Hematopoietic multipotent progenitor cell treated with erythropoietin and hydrocortisone succinate and interleukin-3 and kit ligand, for 6 days (in vitro differentiated cells): ENCODE data around the gene KCTD3.

ENCODE experiments used
- DNase-seq: peaks from one replicate; pipeline ENCODE4 v3.0.0-alpha.2; 2015

Gene KCTD3

DNA sequence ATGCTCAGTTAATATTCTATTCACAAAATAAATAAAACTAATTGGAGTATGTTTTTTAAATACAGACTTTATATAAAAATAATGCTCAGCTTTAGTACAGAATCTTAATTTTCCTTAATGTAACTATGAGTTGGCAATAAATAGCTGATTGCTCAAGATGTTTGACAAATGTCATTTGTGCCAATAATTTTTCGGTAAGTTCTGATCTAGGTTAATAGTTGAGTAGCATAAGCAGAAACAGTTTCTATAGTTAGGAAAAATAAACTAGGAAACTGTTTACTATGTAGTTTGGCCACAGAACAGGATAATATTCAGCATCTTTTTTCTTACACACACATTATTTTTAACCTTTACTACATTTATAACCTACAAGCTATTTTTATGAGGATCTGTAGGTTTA lies 40.3 kb downstream of the KCTD3 start:
- no peak for DNase-seq

DNA sequence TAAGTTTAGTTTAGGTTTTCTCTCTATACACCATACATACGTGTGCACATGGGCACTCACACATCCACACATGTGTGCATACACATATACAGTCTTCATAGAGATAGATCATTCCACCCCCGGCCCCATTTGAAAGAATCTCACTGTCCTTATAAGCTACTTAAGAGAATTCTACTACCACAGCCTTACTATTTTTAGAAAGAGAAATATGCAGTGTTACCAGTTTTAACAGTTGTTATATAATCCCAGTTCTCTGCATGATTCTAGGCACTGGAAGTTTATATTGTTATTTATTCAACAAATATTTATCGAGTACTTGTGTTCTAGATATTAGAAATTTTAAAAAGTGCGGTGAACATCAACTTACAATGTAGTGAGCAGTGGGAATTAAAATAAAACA lies 41.5 kb downstream of the KCTD3 start:
- no peak for DNase-seq

GRCh38 chr1:215612391-215612790 lies 45.3 kb downstream of the KCTD3 start:
- DNase-seq = no peak

DNA sequence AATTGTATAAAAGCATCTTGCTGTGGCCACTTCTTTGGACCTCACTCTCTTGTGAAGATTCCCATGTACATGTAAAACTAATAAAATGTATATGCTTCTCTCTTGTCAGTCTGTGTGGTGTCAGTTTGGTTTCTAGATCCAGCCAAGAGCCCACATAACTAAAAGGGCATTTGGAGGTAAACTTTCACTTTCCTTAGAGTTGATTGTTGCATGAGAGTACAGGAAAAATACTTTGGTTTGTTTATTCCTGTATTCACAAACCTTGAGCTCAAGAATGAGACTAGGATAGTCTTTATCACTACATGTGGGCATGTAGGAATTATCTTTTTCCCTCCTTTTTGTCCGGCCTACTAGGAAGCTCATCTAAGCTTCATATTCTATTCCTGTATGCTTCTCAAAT lies 50.9 kb downstream of the KCTD3 start:
- DNase-seq = no peak

- DNase-seq = no peak
Measured at GRCh38 chr1:215623162-215623561, 56.1 kb downstream of the KCTD3 start.

DNA sequence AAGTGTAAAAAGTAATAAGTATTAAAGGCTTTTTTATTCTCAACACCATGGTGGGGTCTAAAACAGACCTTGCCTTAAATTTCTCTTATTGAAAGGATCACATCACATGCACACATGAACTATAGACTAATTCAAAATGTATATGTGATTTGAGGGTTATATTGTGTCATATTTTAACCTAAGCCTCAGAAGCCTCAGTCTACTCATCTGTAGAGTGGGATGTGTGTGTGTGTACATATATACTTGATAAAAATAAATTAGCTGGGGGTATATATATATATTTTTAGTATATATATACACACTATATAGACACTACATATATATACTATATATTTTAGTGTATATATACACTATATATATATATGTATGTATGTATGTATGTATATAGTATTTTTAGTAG lies 58.8 kb downstream of the KCTD3 start:
- no peak for DNase-seq

- DNase-seq = no peak
Measured at GRCh38 chr1:215631040-215631439, 63.9 kb downstream of the KCTD3 start.

- DNase-seq = no peak
Measured at GRCh38 chr1:215631489-215631888, 64.4 kb downstream of the KCTD3 start.

DNA sequence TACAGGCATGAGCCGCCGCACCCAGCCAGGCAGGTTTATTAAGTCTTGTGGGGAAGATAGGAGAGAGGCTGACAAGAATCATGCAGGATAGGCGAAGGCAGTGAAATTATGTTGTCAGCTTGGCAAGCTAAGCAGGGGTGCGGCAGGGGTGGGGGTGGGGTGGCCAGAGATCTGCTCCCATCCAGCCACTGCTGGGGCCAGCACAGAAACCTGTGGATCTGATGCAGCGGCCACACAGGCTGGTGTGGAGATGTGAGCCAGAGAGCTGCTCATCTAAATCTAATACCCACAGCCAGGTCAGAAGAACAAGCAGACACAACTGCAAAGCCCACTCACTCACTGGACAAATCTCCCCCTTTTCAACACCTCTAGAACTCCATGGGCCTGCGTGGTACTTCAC lies 68.7 kb downstream of the KCTD3 start:
- DNase-seq = no peak

DNA sequence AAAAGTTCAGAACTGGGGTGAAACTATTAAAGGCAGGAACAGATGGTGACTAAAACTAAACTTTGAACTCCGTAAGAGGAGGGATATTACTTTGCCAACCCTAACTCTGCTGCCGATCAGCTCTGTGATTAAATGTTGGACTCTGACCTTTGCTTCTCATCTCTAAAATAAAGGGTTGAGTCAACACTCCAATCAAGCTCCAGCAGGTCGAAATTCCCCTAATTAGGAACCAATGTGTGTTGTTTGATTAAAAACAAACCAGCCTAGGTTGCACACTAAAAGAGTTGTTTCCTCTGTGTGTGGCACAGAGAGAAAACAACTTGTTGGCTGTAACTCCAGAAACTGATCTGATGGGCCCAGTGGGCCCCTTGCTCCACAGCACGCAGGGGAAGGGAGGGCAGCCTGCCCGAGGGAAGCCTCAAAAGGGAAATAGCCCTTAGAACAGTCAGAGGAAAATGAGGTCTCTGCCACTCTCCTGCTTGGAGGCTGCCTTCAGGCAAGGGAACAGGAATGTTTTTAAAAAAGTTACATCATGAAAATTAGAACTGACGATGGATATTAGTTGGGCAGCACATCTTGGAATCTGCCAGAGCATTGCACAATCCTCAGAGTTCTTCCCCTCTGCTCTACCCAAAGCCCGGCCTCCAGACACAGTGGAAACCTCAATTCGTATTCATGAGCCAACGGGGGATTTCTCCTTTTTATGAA lies 69.3 kb downstream of the KCTD3 start:
- DNase-seq = no peak

DNA sequence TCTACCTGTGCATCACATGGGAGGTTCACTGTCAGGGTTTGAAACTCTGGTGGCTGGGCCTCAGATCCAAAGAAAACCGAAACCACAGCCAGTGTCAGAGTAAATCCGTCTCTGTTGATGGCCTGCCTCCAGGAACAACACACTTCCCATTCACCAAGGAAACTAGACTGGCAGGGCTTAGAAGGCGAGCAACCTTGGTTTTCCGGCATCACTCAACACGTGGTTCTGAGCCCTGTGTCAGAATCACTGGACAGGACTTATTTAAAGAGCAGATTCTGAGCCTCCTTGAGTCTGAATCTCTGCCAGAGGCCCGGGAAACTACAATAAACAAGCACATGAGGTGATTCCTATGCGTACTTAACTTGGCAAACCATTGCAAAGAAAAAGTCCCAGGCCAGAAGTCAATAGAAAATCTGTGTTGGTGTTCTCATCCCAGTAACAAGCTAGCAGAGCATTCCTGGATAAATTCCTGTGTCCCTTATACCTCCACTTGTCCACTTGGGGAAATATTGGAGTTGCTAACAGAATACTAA lies 70.0 kb downstream of the KCTD3 start:
- no peak for DNase-seq

- no peak for DNase-seq
Measured at GRCh38 chr1:215640429-215641148, 73.5 kb downstream of the KCTD3 start.

DNA sequence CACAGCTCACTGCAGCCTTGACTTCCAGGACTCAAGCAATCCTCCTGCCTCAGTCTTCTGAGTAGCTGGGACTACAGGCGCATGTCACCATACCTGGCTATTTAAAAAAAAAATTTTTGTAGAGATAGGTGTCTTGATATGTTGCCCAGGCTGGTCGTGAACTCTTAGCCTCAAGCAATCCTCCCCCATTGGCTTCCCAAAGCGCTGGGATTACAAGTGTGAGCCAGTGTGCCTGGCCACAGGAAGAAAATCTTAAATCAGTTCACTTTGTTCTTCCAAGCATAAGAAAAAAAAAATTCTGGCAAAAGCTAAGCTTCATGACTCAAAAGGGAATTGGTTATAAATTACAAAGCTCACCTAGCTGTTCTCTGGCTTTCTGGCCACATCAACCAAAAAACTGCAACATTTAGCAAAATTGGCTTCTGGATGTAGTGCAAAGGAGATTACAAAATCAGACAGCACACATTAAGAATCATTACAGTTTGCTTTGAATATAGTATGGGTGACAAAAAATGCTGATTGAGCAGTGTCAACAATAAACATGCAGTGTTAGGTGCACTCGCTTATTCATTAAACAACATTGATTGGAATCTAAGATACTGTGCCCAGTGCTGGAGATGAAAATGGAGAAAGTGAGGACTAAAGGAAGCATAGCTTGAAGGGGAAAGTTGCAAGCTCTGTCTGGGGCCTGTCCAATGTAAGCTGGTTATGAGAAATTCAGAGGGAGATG lies 76.7 kb downstream of the KCTD3 start:
- DNase-seq = no peak

- no peak for DNase-seq
Measured at GRCh38 chr1:215645182-215645581, 78.1 kb downstream of the KCTD3 start.

DNA sequence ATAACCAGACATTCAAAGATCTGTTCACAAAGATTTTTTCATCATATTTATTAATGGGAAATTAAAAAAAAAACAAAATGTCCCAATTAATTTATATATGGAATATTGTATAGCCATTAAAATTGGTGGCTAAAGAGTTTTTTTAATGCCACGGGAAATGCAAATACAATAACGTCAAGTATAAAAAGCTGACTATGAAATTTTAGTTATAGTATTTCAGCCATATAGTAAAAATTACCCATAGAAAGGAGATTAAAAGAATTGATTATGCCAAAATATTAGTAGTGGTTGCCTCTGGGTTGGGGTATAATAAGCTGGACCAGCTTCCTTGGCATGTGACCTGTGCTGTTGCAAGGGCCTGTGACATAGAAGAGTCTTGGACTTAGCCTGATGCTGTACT lies 78.8 kb downstream of the KCTD3 start:
- no peak for DNase-seq

GRCh38 chr1:215647738-215648137 lies 80.6 kb downstream of the KCTD3 start:
- DNase-seq = peak; percentile 2

- DNase-seq = no peak
Measured at GRCh38 chr1:215648957-215649356, 81.9 kb downstream of the KCTD3 start.

DNA sequence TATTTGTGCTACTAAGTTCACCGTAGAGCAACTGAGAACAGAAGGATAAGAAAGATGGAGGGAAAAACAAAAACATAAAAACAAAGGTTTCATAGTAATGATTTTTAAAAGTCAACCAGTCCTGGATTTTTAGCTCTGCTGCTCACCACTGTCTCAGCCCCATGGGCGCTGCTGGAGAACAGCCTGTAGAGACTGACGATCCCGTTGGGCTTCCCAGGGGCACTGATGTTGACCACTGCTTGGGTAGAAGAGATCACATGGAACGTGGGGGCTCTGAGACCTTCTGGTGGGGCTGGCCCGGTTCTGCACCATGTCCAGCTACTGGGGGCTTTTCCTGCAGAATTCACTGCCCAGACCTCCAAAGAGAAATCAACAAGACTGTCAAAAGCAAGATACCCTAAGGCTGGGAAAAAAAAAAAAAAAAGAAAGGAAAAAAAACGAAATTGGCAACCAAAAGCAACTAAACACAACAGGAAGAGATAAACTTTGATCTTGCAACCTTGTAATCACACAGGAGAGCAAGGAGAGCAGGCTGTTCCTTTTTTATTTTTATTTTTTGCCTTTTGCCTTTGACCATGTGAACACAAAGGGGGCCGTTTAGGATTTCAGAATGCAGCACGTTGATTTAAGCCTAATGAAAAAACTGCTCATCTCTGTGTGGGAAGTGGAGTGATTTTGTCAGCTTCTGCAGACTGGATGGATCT lies 83.5 kb downstream of the KCTD3 start:
- DNase-seq = no peak

DNA sequence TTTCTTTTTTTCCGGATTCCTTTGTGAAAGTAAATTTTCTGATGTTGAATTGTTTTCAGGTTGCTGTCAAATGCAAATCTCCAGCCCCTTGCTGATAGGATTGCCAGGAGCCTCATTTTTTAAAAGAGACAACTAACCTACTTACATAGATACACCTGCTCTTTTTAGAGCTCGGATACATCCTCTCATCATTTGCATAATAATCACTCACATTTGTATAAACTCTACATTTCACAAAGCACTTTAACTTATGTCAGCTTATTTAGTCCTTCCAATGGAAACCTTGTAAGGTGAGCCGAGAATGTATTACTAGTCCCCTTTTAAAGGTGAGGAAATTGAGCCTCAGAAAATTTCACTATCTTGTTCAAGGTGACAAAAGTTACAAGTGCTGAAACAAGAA lies 84.8 kb downstream of the KCTD3 start:
- DNase-seq = no peak

- DNase-seq = no peak
Measured at GRCh38 chr1:215652371-215652770, 85.3 kb downstream of the KCTD3 start.

GRCh38 chr1:215657047-215657446 lies 89.9 kb downstream of the KCTD3 start:
- no peak for DNase-seq

DNA sequence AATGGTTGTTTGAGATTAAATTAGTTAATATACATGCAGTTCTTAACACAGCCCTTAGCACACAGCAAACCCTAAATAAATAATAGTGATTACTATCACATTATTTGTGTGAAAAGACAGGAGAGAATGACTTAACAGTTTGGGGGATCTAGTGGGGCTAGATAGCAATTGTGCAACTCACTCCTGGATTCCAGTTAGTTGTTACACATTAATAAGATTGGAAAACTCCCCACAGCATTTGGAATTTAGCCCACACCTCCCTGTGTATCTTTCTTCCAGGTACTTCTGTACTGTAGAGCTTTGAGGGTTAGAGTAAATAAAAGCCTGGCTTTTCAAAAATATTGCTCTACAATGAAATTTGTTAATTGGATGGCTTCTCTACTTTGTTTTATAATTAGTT lies 93.2 kb downstream of the KCTD3 start:
- no peak for DNase-seq

DNA sequence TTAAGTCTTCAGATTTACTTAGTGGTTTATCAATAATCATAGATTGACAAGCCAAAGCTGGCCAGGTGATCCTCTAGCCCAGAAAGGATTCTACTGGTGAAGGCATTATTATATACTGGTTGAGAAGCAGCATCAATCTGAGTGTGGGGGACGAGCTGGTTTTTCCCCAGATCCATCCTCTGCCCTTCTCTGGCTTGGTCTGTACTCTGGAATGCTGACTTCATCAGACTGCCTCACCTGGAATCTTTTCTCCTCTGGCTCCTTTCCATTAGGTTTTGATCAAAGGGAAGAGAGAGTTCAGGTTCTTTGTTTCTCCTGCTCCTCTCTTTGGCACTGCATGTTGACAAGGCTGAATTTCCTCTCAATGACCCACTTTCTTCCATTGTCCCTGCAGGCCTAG lies 93.9 kb downstream of the KCTD3 start:
- no peak for DNase-seq
